Uterus (tissue), 2 donors: Measurements from ENCODE around the gene E2F4.

Experiments used
- POLR2A ChIP-seq, 2 donors: fragments of 450-650 bp; IDR thresholded peaks; one replicate each; pipeline ENCODE4 v1.6.1; 2016; ENCODE audit warnings: antibody characterized with exemption in 2 of 2, mild to moderate bottlenecking in 1 of 2, moderate library complexity in 1 of 2
- TF ChIP-seq, protein P1 (sequence below), 4 experiments: fragments of 200-600 bp in 2 of 4; fragments of 450-650 bp in 2 of 4; sonication (generic) in 2 of 4; IDR thresholded peaks; one replicate each; pipeline ENCODE4 v1.5.1; 2016 to 2019; ENCODE audit warnings: antibody characterized with exemption in 4 of 4, mild to moderate bottlenecking in 2 of 4, moderate library complexity in 1 of 4

DNA sequence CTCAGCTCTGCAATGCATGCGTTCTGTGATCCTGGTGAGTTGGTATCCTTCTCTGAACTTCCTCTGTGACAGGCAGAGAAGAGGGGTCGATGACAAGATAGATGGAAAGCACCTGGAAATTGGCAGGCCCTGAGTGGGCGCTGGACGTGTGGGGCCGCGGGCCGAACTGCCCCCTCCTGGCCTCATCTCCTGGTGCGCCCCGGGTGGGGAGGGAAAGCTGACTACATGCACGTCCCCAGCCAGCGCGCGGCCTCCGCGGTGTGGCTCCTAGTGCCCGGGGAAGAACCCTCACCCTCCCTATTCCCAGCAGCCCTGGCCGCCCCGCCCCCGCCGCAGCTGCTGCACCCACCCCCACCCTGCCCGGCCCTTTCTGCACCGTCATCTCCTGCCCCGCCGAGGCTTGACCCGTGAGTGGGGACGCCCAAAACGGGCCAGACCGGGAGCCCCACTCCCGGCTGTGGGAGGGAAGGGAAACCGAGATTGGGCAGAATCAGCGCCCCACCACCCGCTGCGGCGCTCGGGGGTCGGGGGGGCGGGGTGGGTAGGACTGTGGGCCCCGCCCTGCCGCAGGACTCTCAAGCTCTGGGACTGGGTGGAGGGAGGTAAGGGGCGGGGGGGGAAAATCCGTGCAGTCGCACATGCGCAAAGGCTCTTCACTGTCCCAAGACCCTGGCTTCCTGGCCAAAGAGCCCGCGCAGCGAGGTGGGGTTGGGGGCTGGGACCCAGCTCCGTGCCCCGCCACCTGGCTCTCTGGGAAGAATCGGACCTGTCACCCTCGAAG is 21.6 kb upstream of the E2F4 start, which contains the start of gene NOL3:
- TF ChIP-seq, protein P1, sequence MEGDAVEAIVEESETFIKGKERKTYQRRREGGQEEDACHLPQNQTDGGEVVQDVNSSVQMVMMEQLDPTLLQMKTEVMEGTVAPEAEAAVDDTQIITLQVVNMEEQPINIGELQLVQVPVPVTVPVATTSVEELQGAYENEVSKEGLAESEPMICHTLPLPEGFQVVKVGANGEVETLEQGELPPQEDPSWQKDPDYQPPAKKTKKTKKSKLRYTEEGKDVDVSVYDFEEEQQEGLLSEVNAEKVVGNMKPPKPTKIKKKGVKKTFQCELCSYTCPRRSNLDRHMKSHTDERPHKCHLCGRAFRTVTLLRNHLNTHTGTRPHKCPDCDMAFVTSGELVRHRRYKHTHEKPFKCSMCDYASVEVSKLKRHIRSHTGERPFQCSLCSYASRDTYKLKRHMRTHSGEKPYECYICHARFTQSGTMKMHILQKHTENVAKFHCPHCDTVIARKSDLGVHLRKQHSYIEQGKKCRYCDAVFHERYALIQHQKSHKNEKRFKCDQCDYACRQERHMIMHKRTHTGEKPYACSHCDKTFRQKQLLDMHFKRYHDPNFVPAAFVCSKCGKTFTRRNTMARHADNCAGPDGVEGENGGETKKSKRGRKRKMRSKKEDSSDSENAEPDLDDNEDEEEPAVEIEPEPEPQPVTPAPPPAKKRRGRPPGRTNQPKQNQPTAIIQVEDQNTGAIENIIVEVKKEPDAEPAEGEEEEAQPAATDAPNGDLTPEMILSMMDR (IDR thresholded peaks at IDR 0.05): no peak
- peak in 1 of 2 donors; percentile 43 for TF ChIP-seq POLR2A (IDR thresholded peaks at IDR 0.05)
